HFFc6 (cell line): ENCODE results near the gene PXYLP1. TPM values are rescaled to one million over a fixed set of nuclear protein-coding genes. Genes with fewer than 3 reads are reported as not detected.
"Not testable (repeated sequence)": the region's sequence is repeated elsewhere in the genome, so short reads cannot be mapped to it uniquely, and the experiment has no call there.

ENCODE experiments used
- DNase-seq: peaks from one replicate; pipeline ENCODE4 v3.0.0-alpha.2; 2018
- H3K27ac Mint-ChIP-seq: 2 replicates; pipeline ENCODE4 v1.8.0; 2020; ENCODE audit warnings: mild to moderate bottlenecking, mixed read lengths
- H3K27me3 Mint-ChIP-seq: 2 replicates; pipeline ENCODE4 v1.8.0; 2021; ENCODE audit warnings: mild to moderate bottlenecking, moderate library complexity, mixed read lengths; ENCODE audit not compliant: insufficient read depth
- H3K36me3 Mint-ChIP-seq: 2 replicates; pipeline ENCODE4 v1.8.0; 2021; ENCODE audit warnings: low read depth, mixed read lengths
- H3K4me1 Mint-ChIP-seq: 2 replicates; pipeline ENCODE4 v1.8.0; 2020; ENCODE audit warnings: low read depth, mixed read lengths
- H3K4me3 Mint-ChIP-seq: 2 replicates; pipeline ENCODE4 v1.8.0; 2020; ENCODE audit warnings: mild to moderate bottlenecking, moderate library complexity, mixed read lengths
- H3K9me3 Mint-ChIP-seq: 2 replicates; pipeline ENCODE4 v1.8.0; 2020; ENCODE audit warnings: mild to moderate bottlenecking, mixed read lengths
- total RNA-seq, 6 experiments: library from RNA; stranded (reverse); fragmentation: NEBNext Ultra II Directional; extraction: Animal tissue kit (Norgen Biotek cat#: 25700); gene quantifications; 2 replicates in 1 of 6; 3 replicates in 5 of 6; pipeline ENCODE4 v1.2.3, GENCODE V29; 2021
- TF ChIP-seq, protein P1 (sequence below): fragments of 200-600 bp; sonication (generic); IDR thresholded peaks from 2 replicates; pipeline ENCODE4 v1.5.0; 2021; ENCODE audit warnings: antibody characterized with exemption, mild to moderate bottlenecking

The PXYLP1 gene
- total RNA-seq, 6 experiments from 2014 or later = 4.5 to 5.4 (median 4.6) TPM

DNA sequence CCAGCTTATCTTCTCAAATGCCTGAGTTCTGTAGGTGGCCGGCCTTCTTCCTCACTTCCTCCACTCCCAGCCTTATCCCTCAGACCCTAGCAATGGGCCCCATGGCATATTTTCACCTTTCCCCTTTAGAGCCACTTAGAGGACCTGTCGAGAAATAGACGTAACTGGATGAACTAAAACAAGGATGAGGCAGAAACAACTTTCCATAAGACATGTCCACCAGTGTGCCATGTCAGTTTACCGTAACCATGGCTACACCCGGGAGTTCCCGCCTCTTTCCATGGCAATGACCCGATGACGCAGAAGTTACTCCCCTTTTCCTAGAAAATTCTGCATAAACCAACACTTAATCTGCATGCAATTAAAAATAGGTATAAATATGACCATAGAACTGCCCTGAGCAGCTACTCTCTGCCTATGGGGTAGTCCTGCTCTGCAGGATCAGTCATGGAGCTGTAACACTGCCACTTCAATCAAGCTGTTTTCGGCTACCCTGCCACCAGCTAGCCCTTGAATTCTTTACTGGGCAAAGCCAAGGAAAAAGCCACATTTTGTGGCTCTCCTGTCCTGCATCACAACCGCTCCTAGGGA lies 81.6 kb downstream of the PXYLP1 start:
- H3K9me3 Mint-ChIP-seq = no peaks in the 10 kb centered on the region
- TF ChIP-seq, protein P1, sequence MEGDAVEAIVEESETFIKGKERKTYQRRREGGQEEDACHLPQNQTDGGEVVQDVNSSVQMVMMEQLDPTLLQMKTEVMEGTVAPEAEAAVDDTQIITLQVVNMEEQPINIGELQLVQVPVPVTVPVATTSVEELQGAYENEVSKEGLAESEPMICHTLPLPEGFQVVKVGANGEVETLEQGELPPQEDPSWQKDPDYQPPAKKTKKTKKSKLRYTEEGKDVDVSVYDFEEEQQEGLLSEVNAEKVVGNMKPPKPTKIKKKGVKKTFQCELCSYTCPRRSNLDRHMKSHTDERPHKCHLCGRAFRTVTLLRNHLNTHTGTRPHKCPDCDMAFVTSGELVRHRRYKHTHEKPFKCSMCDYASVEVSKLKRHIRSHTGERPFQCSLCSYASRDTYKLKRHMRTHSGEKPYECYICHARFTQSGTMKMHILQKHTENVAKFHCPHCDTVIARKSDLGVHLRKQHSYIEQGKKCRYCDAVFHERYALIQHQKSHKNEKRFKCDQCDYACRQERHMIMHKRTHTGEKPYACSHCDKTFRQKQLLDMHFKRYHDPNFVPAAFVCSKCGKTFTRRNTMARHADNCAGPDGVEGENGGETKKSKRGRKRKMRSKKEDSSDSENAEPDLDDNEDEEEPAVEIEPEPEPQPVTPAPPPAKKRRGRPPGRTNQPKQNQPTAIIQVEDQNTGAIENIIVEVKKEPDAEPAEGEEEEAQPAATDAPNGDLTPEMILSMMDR = no peak
- peak overlapping the region; percentile 14; the same call in 1 of the 2 replicates for H3K27ac Mint-ChIP-seq
- DNase-seq = no peak
- H3K27me3 Mint-ChIP-seq = no peaks in the 10 kb centered on the region
- H3K4me1 Mint-ChIP-seq = peaks cover 34% of the 10 kb centered on the region
- no peaks in the 10 kb centered on the region; the same call in 1 of the 2 replicates for H3K36me3 Mint-ChIP-seq
- peak overlapping the region; percentile 95; the same call in 1 of the 2 replicates for H3K4me3 Mint-ChIP-seq

GRCh38 chr3:141314415-141314814 lies 82.8 kb downstream of the PXYLP1 start:
- H3K36me3 Mint-ChIP-seq, H3K27me3 Mint-ChIP-seq, DNase-seq, H3K27ac Mint-ChIP-seq, H3K4me3 Mint-ChIP-seq, H3K9me3 Mint-ChIP-seq: not testable (repeated sequence)
- peaks cover 34% of the 10 kb centered on the region for H3K4me1 Mint-ChIP-seq

DNA sequence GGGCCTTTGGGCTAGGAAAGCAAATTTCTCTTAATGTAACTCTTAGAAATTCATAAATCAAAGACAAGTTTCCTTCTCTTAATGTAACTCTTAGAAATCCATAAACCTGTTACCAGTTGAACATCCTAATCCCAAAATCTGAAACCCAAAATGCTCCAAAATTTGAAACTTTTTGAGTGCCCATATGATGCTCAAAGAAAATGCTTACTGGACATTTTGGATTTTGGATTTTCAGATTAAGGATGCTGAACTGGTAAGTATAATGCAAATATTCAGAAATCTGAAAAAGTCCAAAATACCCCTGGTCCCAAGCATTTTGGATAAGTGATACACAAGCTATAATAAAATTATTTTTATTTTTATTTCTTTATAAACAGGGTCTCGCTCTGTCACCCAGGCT lies 85.2 kb downstream of the PXYLP1 start:
- DNase-seq = no peak
- TF ChIP-seq, protein P1 = no peak
- no peaks in the 10 kb centered on the region for H3K9me3 Mint-ChIP-seq
- no peaks in the 10 kb centered on the region; the same call in 1 of the 2 replicates for H3K36me3 Mint-ChIP-seq
- H3K4me3 Mint-ChIP-seq = no peak overlapping the region
- no peaks in the 10 kb centered on the region for H3K27me3 Mint-ChIP-seq
- peaks cover 32% of the 10 kb centered on the region for H3K4me1 Mint-ChIP-seq
- no peak overlapping the region for H3K27ac Mint-ChIP-seq

DNA sequence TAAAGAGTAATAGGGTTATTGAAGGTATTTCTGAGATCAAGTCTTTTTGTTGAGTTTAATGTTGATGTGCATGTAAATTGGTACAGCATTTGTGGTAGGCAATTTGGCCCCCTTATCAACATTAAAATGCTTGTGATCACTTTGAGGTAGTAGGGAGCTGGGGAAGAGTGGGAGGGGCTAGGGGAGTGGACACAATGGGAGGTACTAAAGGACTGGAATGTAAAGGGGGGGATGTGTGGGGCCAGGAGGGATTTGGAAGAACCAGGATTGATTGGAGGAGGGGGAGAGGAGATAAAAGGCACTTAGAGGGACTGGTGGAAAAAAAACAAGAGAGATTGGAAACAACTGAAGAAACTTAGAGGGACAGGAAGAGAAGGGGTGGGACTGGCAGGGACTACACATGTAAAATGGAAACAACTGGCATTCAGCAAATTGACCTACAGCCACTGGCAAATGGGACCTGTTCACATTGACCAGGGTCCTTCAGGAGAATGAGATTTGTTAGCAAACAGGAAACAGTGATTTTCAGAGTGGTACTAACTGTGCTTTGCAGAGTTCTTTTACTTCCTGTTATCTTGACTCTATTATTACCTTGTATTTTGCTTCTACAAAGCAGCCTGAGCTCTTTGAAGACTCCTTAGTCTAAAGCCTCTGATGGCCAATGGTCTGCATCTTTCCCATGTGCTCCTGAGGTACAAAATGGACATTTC lies 88.9 kb downstream of the PXYLP1 start:
- no peaks in the 10 kb centered on the region for H3K9me3 Mint-ChIP-seq
- no peak overlapping the region for H3K4me3 Mint-ChIP-seq
- no peaks in the 10 kb centered on the region for H3K36me3 Mint-ChIP-seq
- peaks cover 19% of the 10 kb centered on the region for H3K4me1 Mint-ChIP-seq
- H3K27me3 Mint-ChIP-seq = no peaks in the 10 kb centered on the region
- H3K27ac Mint-ChIP-seq = no peak overlapping the region
- no peak for DNase-seq
- TF ChIP-seq, protein P1 = no peak

DNA sequence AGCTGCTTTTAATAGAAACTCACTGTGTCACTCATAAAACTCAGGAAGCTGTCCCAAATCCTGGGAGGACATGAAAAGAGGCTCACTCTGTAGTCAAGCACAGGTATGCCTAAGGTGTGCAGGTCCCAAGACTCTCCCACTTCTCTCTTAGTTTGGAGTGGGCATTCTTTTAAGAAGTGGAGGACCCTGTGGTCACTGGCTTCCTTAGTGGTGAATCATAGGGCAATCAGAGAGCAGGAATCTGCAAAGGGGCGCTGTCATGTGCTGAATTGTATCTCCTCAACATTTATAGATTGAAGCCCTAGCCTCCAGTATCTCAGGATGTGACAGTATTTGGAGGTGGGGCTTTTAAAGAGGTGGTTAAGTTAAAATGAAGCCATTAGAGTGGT lies 89.5 kb downstream of the PXYLP1 start:
- Mint-ChIP-seq H3K36me3 (no peaks in the 10 kb centered on the region), H3K27me3 (no peaks in the 10 kb centered on the region), H3K4me1 (peaks cover 19% of the 10 kb centered on the region), H3K9me3 (no peaks in the 10 kb centered on the region), H3K27ac (no peak overlapping the region), H3K4me3 (no peak overlapping the region)
- no peak for DNase-seq
- TF ChIP-seq, protein P1 = no peak

DNA sequence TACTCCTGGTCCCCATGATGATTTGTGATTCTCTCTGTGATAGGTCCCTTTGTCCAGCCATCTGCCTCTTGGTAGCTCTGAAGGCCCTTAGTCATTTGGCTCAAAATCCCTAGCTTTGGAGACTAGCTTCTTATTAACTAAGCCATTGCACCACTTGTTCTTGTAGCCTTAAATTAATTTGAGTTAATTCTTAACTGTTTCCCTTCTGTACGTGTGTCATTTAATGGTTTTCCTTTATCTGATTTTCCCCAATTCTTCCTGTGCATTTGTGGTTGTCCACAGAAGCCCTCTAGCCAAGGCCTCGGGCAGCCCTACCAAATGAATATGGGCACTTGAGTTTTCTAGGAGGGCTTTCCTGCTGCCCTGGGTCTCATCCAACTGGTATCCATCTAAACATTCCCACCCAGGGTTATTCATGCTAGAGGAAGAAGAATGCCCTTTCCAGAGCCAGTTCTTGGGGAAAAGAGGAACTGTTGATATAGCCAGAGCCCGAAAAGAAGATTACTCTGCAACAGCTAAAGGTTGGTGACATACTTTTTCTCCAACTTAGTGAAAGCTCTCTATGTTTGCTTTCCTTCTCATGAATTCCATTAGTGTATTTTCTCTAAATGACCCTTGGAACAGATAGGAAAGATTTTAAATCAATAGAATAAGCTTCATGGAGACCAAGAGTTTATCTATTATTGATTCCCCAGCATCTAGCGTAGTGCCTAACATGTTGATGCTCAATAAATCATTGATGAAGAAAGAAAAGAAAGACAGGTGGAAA lies 92.5 kb downstream of the PXYLP1 start:
- DNase-seq = no peak
- peaks cover 19% of the 10 kb centered on the region for H3K4me1 Mint-ChIP-seq
- no peaks in the 10 kb centered on the region for H3K9me3 Mint-ChIP-seq
- TF ChIP-seq, protein P1 = no peak
- H3K27me3 Mint-ChIP-seq = no peaks in the 10 kb centered on the region
- no peak overlapping the region for H3K27ac Mint-ChIP-seq
- H3K4me3 Mint-ChIP-seq = no peak overlapping the region
- H3K36me3 Mint-ChIP-seq = no peaks in the 10 kb centered on the region
